Prostate gland (tissue), 2 donors: ENCODE results near the gene ITPR2.

Experiments used
- CTCF ChIP-seq, 4 experiments: fragments of 200-600 bp in 2 of 4; fragments of 450-650 bp in 2 of 4; sonication (generic) in 2 of 4; IDR thresholded peaks; 1 replicate in 3 of 4; 2 replicates in 1 of 4; pipeline ENCODE4 v1.5.1; 2016 to 2019; ENCODE audit warnings: antibody characterized with exemption in 4 of 4, mild to moderate bottlenecking in 2 of 4, moderate library complexity in 2 of 4
- POLR2A ChIP-seq: fragments of 450-650 bp; IDR thresholded peaks from one replicate; pipeline ENCODE4 v1.6.1; 2016; ENCODE audit warnings: antibody characterized with exemption, mild to moderate bottlenecking
- POLR2AphosphoS5 ChIP-seq: sonication (generic); formaldehyde crosslinking; IDR thresholded peaks from one replicate; pipeline ENCODE4 v1.6.1; 2017; ENCODE audit warnings: antibody characterized with exemption

DNA sequence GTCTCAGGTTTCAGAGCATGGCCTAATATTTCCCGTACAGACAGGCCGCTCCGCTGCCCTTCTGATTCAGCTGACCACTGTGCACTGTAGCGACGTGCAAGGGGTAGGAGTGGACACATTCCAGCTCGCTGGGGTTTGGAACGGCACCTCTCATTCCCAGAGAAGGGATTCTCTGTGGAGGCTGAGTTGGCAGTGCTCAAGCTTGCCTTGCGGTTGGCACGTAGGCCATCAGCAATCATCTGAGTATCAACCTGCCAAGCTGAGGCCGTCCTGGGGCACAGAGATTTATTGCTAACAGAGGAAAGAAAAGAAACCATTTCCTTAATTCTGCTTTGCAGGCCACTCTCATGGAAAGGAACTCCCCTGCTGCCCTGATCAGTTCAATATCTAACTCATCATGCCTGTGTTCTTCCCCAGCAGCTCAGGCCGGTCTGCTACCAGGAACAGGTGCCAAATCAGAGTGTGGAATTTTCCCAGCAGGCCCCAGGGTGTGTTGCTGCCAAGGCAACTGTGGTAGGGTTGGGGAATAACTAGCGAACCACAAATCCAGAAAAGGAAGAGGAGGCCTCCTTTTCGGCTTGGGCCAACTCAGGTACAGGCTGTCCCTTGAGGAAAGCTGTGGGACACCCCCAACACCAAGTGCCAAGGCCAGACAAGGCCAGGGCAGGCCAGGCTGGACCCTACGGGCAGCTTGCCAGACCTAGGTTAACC is 545.2 kb downstream of the ITPR2 start:
- TF ChIP-seq POLR2A (peak; percentile 8), CTCF (IDR thresholded peaks at IDR 0.05) (no peak), POLR2AphosphoS5 (peak; percentile 43)
